ENCODE data around the gene SIRPB1. TPM values are rescaled to one million over a fixed set of nuclear protein-coding genes. Genes with fewer than 3 reads are reported as not detected.

Gene SIRPB1
- 1 to 10 TPM in 1 of 2 donors, under 1 TPM in 1; 0.91 to 1.6 TPM for total RNA-seq

- Mint-ChIP-seq H3K27ac (peak within 1 kb of the TSS; percentile 14), H3K4me3 (peak within 1 kb of the TSS; percentile 18 to 45), H3K36me3 (ENCODE audit: insufficient read depth in 2 of 2) (peaks cover 3 to 11% of the 10 kb centered on the region in 2 donors), H3K27me3 (ENCODE audit: low read depth) (no peaks in the 10 kb centered on the region), H3K9me3 (peaks cover 6 to 7% of the 10 kb centered on the region in 2 donors), H3K4me1 (ENCODE audit: low read depth) (peaks cover 64% of the 10 kb centered on the region)
- peak; percentile 52 to 54 for ATAC-seq (replicated peaks in 1 of 2)
- peak in 1 of 2 donors; percentile 28 for DNase-seq
Observed at GRCh38 chr20:1619861-1620444, at the start of gene SIRPB1. SIRPB1 (minus strand) TSS chr20:1620009; CDS start chr20:1619944, 65 bp downstream.

GRCh38 chr20:1669304-1669703 is 49.5 kb upstream of the SIRPB1 start:
- H3K4me3 Mint-ChIP-seq = no peak overlapping the region
- DNase-seq = no peak

GRCh38 chr20:1667502-1668085 is 47.8 kb upstream of the SIRPB1 start:
- no peaks in the 10 kb centered on the region for H3K27me3 Mint-ChIP-seq (ENCODE audit: low read depth)
- peaks cover 11 to 19% of the 10 kb centered on the region in 2 donors for H3K36me3 Mint-ChIP-seq (ENCODE audit: insufficient read depth in 2 of 2)
- ATAC-seq (replicated peaks in 1 of 2) (peak; percentile 24 to 27), DNase-seq (no peak)
- H3K27ac Mint-ChIP-seq = peak overlapping the region; percentile 73
- H3K9me3 Mint-ChIP-seq = peaks cover 0 to 4% of the 10 kb centered on the region in 2 donors
- peaks cover 100% of the 10 kb centered on the region for H3K4me1 Mint-ChIP-seq (ENCODE audit: low read depth)
- peak overlapping the region in 1 of 2 donors; percentile 63 for H3K4me3 Mint-ChIP-seq

More at GRCh38 chr20:1669304-1669703, 49.5 kb upstream of the SIRPB1 start:
- Mint-ChIP-seq H3K27ac (peak overlapping the region; percentile 76), H3K36me3 (ENCODE audit: insufficient read depth in 2 of 2) (peaks cover 11 to 19% of the 10 kb centered on the region in 2 donors), H3K27me3 (ENCODE audit: low read depth) (no peaks in the 10 kb centered on the region), H3K4me1 (ENCODE audit: low read depth) (peaks cover 100% of the 10 kb centered on the region), H3K9me3 (peaks cover 0 to 2% of the 10 kb centered on the region in 2 donors)
- no peak for ATAC-seq (replicated peaks in 1 of 2)

- H3K9me3 Mint-ChIP-seq = peaks cover 0 to 4% of the 10 kb centered on the region in 2 donors
- H3K4me1 Mint-ChIP-seq (ENCODE audit: low read depth) = peaks cover 100% of the 10 kb centered on the region
- ATAC-seq (replicated peaks in 1 of 2) = peak in 1 of 2 donors; percentile 32
- peak overlapping the region in 1 of 2 donors; percentile 63 for H3K4me3 Mint-ChIP-seq
- no peak for DNase-seq
- peaks cover 11 to 19% of the 10 kb centered on the region in 2 donors for H3K36me3 Mint-ChIP-seq (ENCODE audit: insufficient read depth in 2 of 2)
- no peaks in the 10 kb centered on the region for H3K27me3 Mint-ChIP-seq (ENCODE audit: low read depth)
- H3K27ac Mint-ChIP-seq = no peak overlapping the region
Observed at GRCh38 chr20:1666802-1667201, 47.0 kb upstream of the SIRPB1 start.

- peaks cover 4 to 11% of the 10 kb centered on the region in 2 donors for H3K36me3 Mint-ChIP-seq (ENCODE audit: insufficient read depth in 2 of 2)
- H3K4me1 Mint-ChIP-seq (ENCODE audit: low read depth) = peaks cover 100% of the 10 kb centered on the region
- no peaks in the 10 kb centered on the region for H3K27me3 Mint-ChIP-seq (ENCODE audit: low read depth)
- ATAC-seq (replicated peaks in 1 of 2) (no peak), DNase-seq (no peak)
- peak overlapping the region; percentile 89 for H3K27ac Mint-ChIP-seq
- peaks cover 0 to 4% of the 10 kb centered on the region in 2 donors for H3K9me3 Mint-ChIP-seq
- peak overlapping the region; percentile 82 to 83 for H3K4me3 Mint-ChIP-seq
Observed at GRCh38 chr20:1665345-1665744, 45.5 kb upstream of the SIRPB1 start.

- peaks cover 0 to 4% of the 10 kb centered on the region in 2 donors for H3K9me3 Mint-ChIP-seq
- H3K27ac Mint-ChIP-seq = peak overlapping the region; percentile 89
- peaks cover 4 to 11% of the 10 kb centered on the region in 2 donors for H3K36me3 Mint-ChIP-seq (ENCODE audit: insufficient read depth in 2 of 2)
- peak overlapping the region; percentile 82 to 83 for H3K4me3 Mint-ChIP-seq
- no peaks in the 10 kb centered on the region for H3K27me3 Mint-ChIP-seq (ENCODE audit: low read depth)
- peaks cover 100% of the 10 kb centered on the region for H3K4me1 Mint-ChIP-seq (ENCODE audit: low read depth)
- ATAC-seq (replicated peaks in 1 of 2) (peak; percentile 63 to 69), DNase-seq (peak; percentile 68 to 73)
Observed at GRCh38 chr20:1664911-1665310, 45.1 kb upstream of the SIRPB1 start.

- peaks cover 100% of the 10 kb centered on the region for H3K4me1 Mint-ChIP-seq (ENCODE audit: low read depth)
- H3K27me3 Mint-ChIP-seq (ENCODE audit: low read depth) = no peaks in the 10 kb centered on the region
- DNase-seq (no peak), ATAC-seq (replicated peaks in 1 of 2) (peak; percentile 36 to 49)
- H3K4me3 Mint-ChIP-seq = peak overlapping the region; percentile 82 to 83
- peaks cover 0 to 4% of the 10 kb centered on the region in 2 donors for H3K9me3 Mint-ChIP-seq
- H3K27ac Mint-ChIP-seq = peak overlapping the region; percentile 92
- H3K36me3 Mint-ChIP-seq (ENCODE audit: insufficient read depth in 2 of 2) = peaks cover 3 to 7% of the 10 kb centered on the region in 2 donors
Observed at GRCh38 chr20:1663917-1664316, 44.1 kb upstream of the SIRPB1 start.

- peaks cover 0 to 2% of the 10 kb centered on the region in 2 donors for H3K36me3 Mint-ChIP-seq (ENCODE audit: insufficient read depth in 2 of 2)
- peak overlapping the region; percentile 69 for H3K27ac Mint-ChIP-seq
- no peaks in the 10 kb centered on the region for H3K27me3 Mint-ChIP-seq (ENCODE audit: low read depth)
- H3K4me1 Mint-ChIP-seq (ENCODE audit: low read depth) = peaks cover 100% of the 10 kb centered on the region
- peaks cover 0 to 2% of the 10 kb centered on the region in 2 donors for H3K9me3 Mint-ChIP-seq
- no peak for ATAC-seq (replicated peaks in 1 of 2)
- peak overlapping the region; percentile 58 to 70 for H3K4me3 Mint-ChIP-seq
- DNase-seq = no peak
Observed at GRCh38 chr20:1661542-1662299, 41.9 kb upstream of the SIRPB1 start.

GRCh38 chr20:1660246-1660645 is 40.4 kb upstream of the SIRPB1 start:
- no peaks in the 10 kb centered on the region for H3K27me3 Mint-ChIP-seq (ENCODE audit: low read depth)
- peaks cover under 1 to 5% of the 10 kb centered on the region in 2 donors for H3K36me3 Mint-ChIP-seq (ENCODE audit: insufficient read depth in 2 of 2)
- peaks cover 0 to 2% of the 10 kb centered on the region in 2 donors for H3K9me3 Mint-ChIP-seq
- ATAC-seq (replicated peaks in 1 of 2) (peak; percentile 70 to 71), DNase-seq (no peak)
- H3K4me1 Mint-ChIP-seq (ENCODE audit: low read depth) = peaks cover 96% of the 10 kb centered on the region
- H3K4me3 Mint-ChIP-seq = peak overlapping the region; percentile 32 to 53
- peak overlapping the region; percentile 34 for H3K27ac Mint-ChIP-seq

- peaks cover 4 to 5% of the 10 kb centered on the region in 2 donors for H3K9me3 Mint-ChIP-seq
- H3K27me3 Mint-ChIP-seq (ENCODE audit: low read depth) = no peaks in the 10 kb centered on the region
- H3K36me3 Mint-ChIP-seq (ENCODE audit: insufficient read depth in 2 of 2) = peaks cover 17 to 25% of the 10 kb centered on the region in 2 donors
- H3K27ac Mint-ChIP-seq = peak within 1 kb of the TSS; percentile 96
- peaks cover 96% of the 10 kb centered on the region for H3K4me1 Mint-ChIP-seq (ENCODE audit: low read depth)
- peak within 1 kb of the TSS; percentile 87 to 93 for H3K4me3 Mint-ChIP-seq
- ATAC-seq (replicated peaks in 1 of 2) = peak; percentile 46 to 53
- DNase-seq = no peak
Observed at GRCh38 chr20:1657556-1658334, 37.9 kb upstream of the SIRPB1 start, which contains the start of gene SIRPG. SIRPG (minus strand) TSS chr20:1657779; CDS start chr20:1657714, 65 bp downstream.

GRCh38 chr20:1656844-1657243 is 37.0 kb upstream of the SIRPB1 start:
- no peaks in the 10 kb centered on the region for H3K27me3 Mint-ChIP-seq (ENCODE audit: low read depth)
- H3K36me3 Mint-ChIP-seq (ENCODE audit: insufficient read depth in 2 of 2) = peaks cover 17 to 26% of the 10 kb centered on the region in 2 donors
- ATAC-seq (replicated peaks in 1 of 2) (peak in 1 of 2 donors; percentile 12), DNase-seq (no peak)
- H3K27ac Mint-ChIP-seq = peak overlapping the region; percentile 96
- peak overlapping the region; percentile 87 to 93 for H3K4me3 Mint-ChIP-seq
- H3K9me3 Mint-ChIP-seq = peaks cover 4 to 5% of the 10 kb centered on the region in 2 donors
- peaks cover 94% of the 10 kb centered on the region for H3K4me1 Mint-ChIP-seq (ENCODE audit: low read depth)

- Mint-ChIP-seq H3K27ac (peak overlapping the region; percentile 80), H3K4me3 (peak overlapping the region; percentile 86 to 91), H3K4me1 (ENCODE audit: low read depth) (peaks cover 90% of the 10 kb centered on the region), H3K27me3 (ENCODE audit: low read depth) (no peaks in the 10 kb centered on the region), H3K36me3 (ENCODE audit: insufficient read depth in 2 of 2) (peaks cover 17 to 26% of the 10 kb centered on the region in 2 donors), H3K9me3 (peaks cover 4 to 5% of the 10 kb centered on the region in 2 donors)
- ATAC-seq (replicated peaks in 1 of 2) (no peak), DNase-seq (no peak)
Observed at GRCh38 chr20:1654996-1655395, 35.2 kb upstream of the SIRPB1 start.

All from activated T-cell treated with anti-CD3 and anti-CD28 coated beads, Interleukin-2, amount 50 U/mL, for 72 hours (primary cell).